RKO (cell line): ENCODE results near the gene SBF1.
A peak's percentile ranks its signal among the peaks of the same experiment; 100 is the strongest.

ENCODE experiments used
- DNase-seq: peaks from one replicate; pipeline ENCODE4 v3.0.0-alpha.2; 2016; ENCODE audit warnings: low spot score

The SBF1 gene

GRCh38 chr22:50506611-50507420, 32.0 kb upstream of the SBF1 start:
- peak; percentile 65 for DNase-seq

GRCh38 chr22:50505776-50506610, 31.2 kb upstream of the SBF1 start:
- DNase-seq, result no peak

GRCh38 chr22:50505276-50505775, 30.5 kb upstream of the SBF1 start:
- DNase-seq, result no peak

GRCh38 chr22:50504369-50505211, 29.8 kb upstream of the SBF1 start:
- no peak for DNase-seq

GRCh38 chr22:50503475-50504145, 28.8 kb upstream of the SBF1 start:
- DNase-seq, result no peak

- DNase-seq, result no peak
Measured at GRCh38 chr22:50502628-50503474, 28.0 kb upstream of the SBF1 start.

GRCh38 chr22:50502096-50502495, 27.3 kb upstream of the SBF1 start:
- DNase-seq, result no peak

GRCh38 chr22:50500452-50500851, 25.6 kb upstream of the SBF1 start:
- no peak for DNase-seq

- peak; percentile 30 for DNase-seq
Measured at GRCh38 chr22:50498322-50498890, 23.6 kb upstream of the SBF1 start.

GRCh38 chr22:50497093-50497492, 22.3 kb upstream of the SBF1 start:
- no peak for DNase-seq

GRCh38 chr22:50490531-50491308, 15.9 kb upstream of the SBF1 start:
- no peak for DNase-seq

GRCh38 chr22:50489363-50490243, 14.8 kb upstream of the SBF1 start:
- no peak for DNase-seq

- DNase-seq, result no peak
Measured at GRCh38 chr22:50488886-50489285, 14.1 kb upstream of the SBF1 start.

- DNase-seq, result no peak
Measured at GRCh38 chr22:50488006-50488677, 13.3 kb upstream of the SBF1 start.

- no peak for DNase-seq
Measured at GRCh38 chr22:50487290-50488005, 12.6 kb upstream of the SBF1 start.

GRCh38 chr22:50486561-50487289, 11.9 kb upstream of the SBF1 start, which contains the start of gene MIOX:
MIOX (plus strand) TSS chr22:50486859; CDS start chr22:50486898, 39 bp downstream.
- DNase-seq, result no peak
